Uterus (tissue), 4 donors: ENCODE measurements around the gene SLC25A6. TPM values are rescaled to one million over a fixed set of nuclear protein-coding genes. Genes with fewer than 3 reads are reported as not detected.

Experiments
- DNase-seq, 2 donors: peaks; one replicate each; pipeline ENCODE4 v3.0.0-alpha.2; 2019 to 2020
- H3K27ac ChIP-seq, 2 donors: fragments of 200-600 bp; sonication (generic); 1 replicate in 1 of 2; 2 replicates in 1 of 2; pipeline ENCODE4 v1.5.1; 2016 to 2018
- H3K27me3 ChIP-seq, 2 donors: fragments of 200-600 bp; sonication (generic); one replicate each; pipeline ENCODE4 v1.5.1; 2018 to 2019; ENCODE audit warnings: control low read depth in 1 of 2
- H3K36me3 ChIP-seq, 2 donors: fragments of 200-600 bp; sonication (generic); one replicate each; pipeline ENCODE4 v1.5.1; 2019; ENCODE audit warnings: control low read depth in 1 of 2
- H3K4me1 ChIP-seq, 2 donors: fragments of 200-600 bp; sonication (generic); one replicate each; pipeline ENCODE4 v1.5.1; 2018 to 2019; ENCODE audit warnings: control low read depth in 1 of 2
- H3K4me3 ChIP-seq, 2 donors: fragments of 200-600 bp; sonication (generic); 1 replicate in 1 of 2; 2 replicates in 1 of 2; pipeline ENCODE4 v1.5.1; 2018 to 2019; ENCODE audit warnings: mild to moderate bottlenecking in 1 of 2
- H3K9me3 ChIP-seq, 2 donors: fragments of 200-600 bp; sonication (generic); one replicate each; pipeline ENCODE4 v1.5.1; 2019; ENCODE audit warnings: control low read depth in 1 of 2
- CTCF ChIP-seq, 4 experiments: fragments of 200-600 bp in 2 of 4; fragments of 450-650 bp in 2 of 4; sonication (generic) in 2 of 4; IDR thresholded peaks; one replicate each; pipeline ENCODE4 v1.5.1; 2016 to 2019; ENCODE audit warnings: antibody characterized with exemption in 4 of 4, mild to moderate bottlenecking in 2 of 4, moderate library complexity in 1 of 4
- POLR2A ChIP-seq, 2 donors: fragments of 450-650 bp; IDR thresholded peaks; one replicate each; pipeline ENCODE4 v1.6.1; 2016; ENCODE audit warnings: antibody characterized with exemption in 2 of 2, mild to moderate bottlenecking in 1 of 2, moderate library complexity in 1 of 2
- intact Hi-C: fragments of 100-400 bp; cut with DNase I; formaldehyde crosslinking; loops from one replicate; pipeline ENCODE4 v1.15.1; 2023; ENCODE audit warnings: low total_unique reads
- total RNA-seq, 4 donors: library from RNA; depleted of rRNA in 3 of 4; stranded (reverse); fragments of >200 nt in 3 of 4; gene quantifications; one replicate each; pipeline versions ENCODE4 v1.1.0 to v1.2.4, GENCODE V29; 2014 to 2023
- donor health status: DM: yes; HTN: yes; CAD: no.

SLC25A6 gene
- total RNA-seq, 4 donors from 2014 or later: 140 to 289 (median 207) TPM

GRCh38 chrX:1403228-1403627 is 11.3 kb upstream of the SLC25A6 start:
- no peak overlapping the region for H3K27ac ChIP-seq
- H3K4me3 ChIP-seq: no peak overlapping the region
- intact Hi-C loops: no loop called here
- H3K36me3 ChIP-seq: no peaks in the 10 kb centered on the region
- H3K4me1 ChIP-seq: no peaks in the 10 kb centered on the region
- DNase-seq: no peak
- no peaks in the 10 kb centered on the region for H3K27me3 ChIP-seq
- H3K9me3 ChIP-seq: no peaks in the 10 kb centered on the region
- no peak for TF ChIP-seq CTCF (IDR thresholded peaks at IDR 0.05)
- TF ChIP-seq POLR2A (IDR thresholded peaks at IDR 0.05): no peak

- Histone ChIP-seq H3K4me3 (no peak overlapping the region), H3K9me3 (no peaks in the 10 kb centered on the region), H3K27ac (no peak overlapping the region), H3K27me3 (no peaks in the 10 kb centered on the region), H3K36me3 (no peaks in the 10 kb centered on the region), H3K4me1 (no peaks in the 10 kb centered on the region)
- no peak for TF ChIP-seq CTCF (IDR thresholded peaks at IDR 0.05)
- no peak for TF ChIP-seq POLR2A (IDR thresholded peaks at IDR 0.05)
- DNase-seq: no peak
- intact Hi-C loops: no loop called here
These were observed 9.9 kb upstream of the SLC25A6 start for GRCh38 chrX:1401611-1402430.

GRCh38 chrX:1400742-1401471 is 9.0 kb upstream of the SLC25A6 start:
- Histone ChIP-seq H3K36me3 (no peaks in the 10 kb centered on the region), H3K27me3 (no peaks in the 10 kb centered on the region), H3K27ac (no peak overlapping the region), H3K9me3 (no peaks in the 10 kb centered on the region), H3K4me3 (no peak overlapping the region), H3K4me1 (no peaks in the 10 kb centered on the region)
- TF ChIP-seq POLR2A (IDR thresholded peaks at IDR 0.05): no peak
- TF ChIP-seq CTCF (IDR thresholded peaks at IDR 0.05): no peak
- DNase-seq: no peak
- intact Hi-C loops: no loop called here

- H3K4me1 ChIP-seq: no peaks in the 10 kb centered on the region
- no peak overlapping the region for H3K27ac ChIP-seq
- no peaks in the 10 kb centered on the region for H3K9me3 ChIP-seq
- no peak overlapping the region for H3K4me3 ChIP-seq
- TF ChIP-seq POLR2A (IDR thresholded peaks at IDR 0.05) (no peak), CTCF (IDR thresholded peaks at IDR 0.05) (no peak)
- no peaks in the 10 kb centered on the region for H3K36me3 ChIP-seq
- intact Hi-C loops: no loop called here
- no peaks in the 10 kb centered on the region for H3K27me3 ChIP-seq
- no peak for DNase-seq
These were observed 8.1 kb upstream of the SLC25A6 start for GRCh38 chrX:1400049-1400448.
